Hepatocyte (in vitro differentiated cells): ENCODE measurements around the gene STX7. TPM values are rescaled to one million over a fixed set of nuclear protein-coding genes. Genes with fewer than 3 reads are reported as not detected.
A peak's percentile ranks its signal among the peaks of the same experiment; 100 is the strongest.

Experiments
- DNase-seq: peaks from one replicate; pipeline ENCODE4 v3.0.0-alpha.2; 2016; ENCODE audit warnings: low spot score
- H2AFZ ChIP-seq: fragments of 200-600 bp; sonication (generic); 2 replicates; pipeline ENCODE4 v1.6.0; 2016; ENCODE audit warnings: antibody characterized with exemption, mild to moderate bottlenecking
- H3K27ac ChIP-seq: fragments of 200-600 bp; sonication (generic); 2 replicates; pipeline ENCODE4 v1.5.1; 2016; ENCODE audit warnings: mild to moderate bottlenecking
- H3K27me3 ChIP-seq: fragments of 200-600 bp; sonication (generic); 2 replicates; pipeline ENCODE4 v1.6.1; 2016
- H3K36me3 ChIP-seq: fragments of 200-600 bp; sonication (generic); replicated peaks from 2 replicates; pipeline ENCODE4 v1.5.1; 2016; ENCODE audit warnings: low read depth; ENCODE audit not compliant: insufficient read depth
- H3K4me1 ChIP-seq: fragments of 200-600 bp; sonication (generic); 2 replicates; pipeline ENCODE4 v1.5.1; 2016; ENCODE audit warnings: mild to moderate bottlenecking, moderate library complexity; ENCODE audit not compliant: insufficient read depth
- H3K4me2 ChIP-seq: fragments of 200-600 bp; sonication (generic); 2 replicates; pipeline ENCODE4 v1.6.0; 2016
- H3K4me3 ChIP-seq: fragments of 200-600 bp; sonication (generic); 2 replicates; pipeline ENCODE4 v1.5.1; 2016; ENCODE audit warnings: mild to moderate bottlenecking
- H3K79me2 ChIP-seq: fragments of 200-600 bp; sonication (generic); 2 replicates; pipeline ENCODE4 v1.6.0; 2017; ENCODE audit warnings: mild to moderate bottlenecking
- H3K9me2 ChIP-seq: fragments of 200-600 bp; sonication (generic); replicated peaks from 2 replicates; pipeline ENCODE4 v1.6.0; 2017; ENCODE audit warnings: mild to moderate bottlenecking; ENCODE audit not compliant: insufficient read depth
- H3K9me3 ChIP-seq: fragments of 200-600 bp; sonication (generic); 2 replicates; pipeline ENCODE4 v1.5.1; 2016; ENCODE audit warnings: low read depth, mild to moderate bottlenecking
- H4K20me1 ChIP-seq: fragments of 200-600 bp; sonication (generic); 2 replicates; pipeline ENCODE4 v1.6.0; 2016; ENCODE audit warnings: mild to moderate bottlenecking; ENCODE audit not compliant: insufficient read depth, poor library complexity, severe bottlenecking
- EZH2 ChIP-seq: fragments of 200-600 bp; sonication (generic); IDR thresholded peaks from 2 replicates; pipeline ENCODE4 v1.6.1; 2016; ENCODE audit warnings: antibody characterized with exemption, mild to moderate bottlenecking, borderline replicate concordance
- EZH2phosphoT487 ChIP-seq: fragments of 200-600 bp; sonication (generic); IDR thresholded peaks from one replicate; pipeline ENCODE4 v1.6.1; 2018; ENCODE audit warnings: antibody characterized with exemption, mild to moderate bottlenecking, low read depth, moderate library complexity; ENCODE audit not compliant: unreplicated experiment, severe bottlenecking
- WGBS: methylation state at CpG from one replicate; pipeline ENCODE4 v1.1.6; 2016; ENCODE audit warnings: low lambda C conversion rate; ENCODE audit errors: missing lambda C conversion rate; 5-methylcytosine and 5-hydroxymethylcytosine counted together
- polyA plus RNA-seq: library from polyadenylated mRNA; unstranded; fragments of >200 nt; fragmentation: Nextera tagmentation; extraction: Ambion mirVana; gene quantifications from 2 replicates; pipeline ENCODE4 v1.2.1, GENCODE V29; 2016
- small RNA-seq: library from RNA; depleted of rRNA; stranded (forward); fragments of <200 nt; gene quantifications from one replicate; pipeline ENCODE3, GENCODE V24; 2014
- total RNA-seq: library from RNA; depleted of rRNA; stranded (reverse); fragments of >200 nt; gene quantifications from 2 replicates; pipeline ENCODE4 v1.2.3, GENCODE V29; 2014
- TF ChIP-seq, protein P1 (sequence below): fragments of 200-600 bp; sonication (generic); IDR thresholded peaks from 2 replicates; pipeline ENCODE4 v1.5.1; 2016; ENCODE audit warnings: antibody characterized with exemption, mild to moderate bottlenecking; ENCODE audit not compliant: poor library complexity

The STX7 gene
- total and polyA plus RNA-seq, 2 experiments from 2014 or later: 38.4 to 39.3 TPM

DNA sequence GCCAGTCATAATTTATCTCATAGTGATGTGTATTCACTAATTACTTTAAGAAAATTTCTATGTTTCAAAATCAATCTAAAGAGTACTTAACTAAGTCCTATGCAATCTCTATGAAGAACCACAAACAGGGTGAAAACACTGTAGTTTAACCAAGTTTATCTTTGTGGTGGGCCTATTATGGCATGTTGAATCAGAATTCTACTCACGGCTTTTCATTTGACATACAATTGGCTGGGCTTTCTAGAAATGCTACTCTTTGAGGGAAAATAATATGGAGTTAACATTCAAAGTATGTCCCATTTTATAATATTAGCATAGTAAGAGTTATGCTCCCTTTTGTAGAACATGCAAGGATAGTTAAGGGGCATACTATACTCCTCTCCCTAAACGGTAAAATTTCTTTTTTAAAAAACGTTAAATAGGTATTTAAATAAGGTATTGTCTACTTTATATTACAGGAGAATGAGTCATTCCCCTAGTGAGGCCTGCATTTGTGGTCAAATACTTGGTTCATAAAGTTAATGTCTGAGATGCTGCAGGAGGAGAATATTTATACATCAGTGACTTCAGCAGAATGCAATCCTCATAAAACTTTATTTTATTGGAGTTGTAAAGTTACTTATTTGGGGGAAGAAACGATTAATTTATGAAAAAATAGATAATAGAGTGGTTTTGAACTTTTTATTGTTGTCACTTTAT is 113.4 kb downstream of the STX7 start:
- Histone ChIP-seq H3K9me2 (no peaks in the 10 kb centered on the region), H4K20me1 (no peaks in the 10 kb centered on the region), H2AFZ (no peak overlapping the region), H3K9me3 (peaks cover under 1% of the 10 kb centered on the region), H3K4me2 (peak overlapping the region; percentile 99), H3K36me3 (no peaks in the 10 kb centered on the region), H3K79me2 (no peaks in the 10 kb centered on the region), H3K4me3 (no peak overlapping the region), H3K27ac (peak overlapping the region; percentile 24), H3K4me1 (no peaks in the 10 kb centered on the region), H3K27me3 (peaks cover 50% of the 10 kb centered on the region)
- DNase-seq: no peak
- WGBS: 39% methylated on average over 4 of the region's 4 CpGs
- TF ChIP-seq, protein P1, sequence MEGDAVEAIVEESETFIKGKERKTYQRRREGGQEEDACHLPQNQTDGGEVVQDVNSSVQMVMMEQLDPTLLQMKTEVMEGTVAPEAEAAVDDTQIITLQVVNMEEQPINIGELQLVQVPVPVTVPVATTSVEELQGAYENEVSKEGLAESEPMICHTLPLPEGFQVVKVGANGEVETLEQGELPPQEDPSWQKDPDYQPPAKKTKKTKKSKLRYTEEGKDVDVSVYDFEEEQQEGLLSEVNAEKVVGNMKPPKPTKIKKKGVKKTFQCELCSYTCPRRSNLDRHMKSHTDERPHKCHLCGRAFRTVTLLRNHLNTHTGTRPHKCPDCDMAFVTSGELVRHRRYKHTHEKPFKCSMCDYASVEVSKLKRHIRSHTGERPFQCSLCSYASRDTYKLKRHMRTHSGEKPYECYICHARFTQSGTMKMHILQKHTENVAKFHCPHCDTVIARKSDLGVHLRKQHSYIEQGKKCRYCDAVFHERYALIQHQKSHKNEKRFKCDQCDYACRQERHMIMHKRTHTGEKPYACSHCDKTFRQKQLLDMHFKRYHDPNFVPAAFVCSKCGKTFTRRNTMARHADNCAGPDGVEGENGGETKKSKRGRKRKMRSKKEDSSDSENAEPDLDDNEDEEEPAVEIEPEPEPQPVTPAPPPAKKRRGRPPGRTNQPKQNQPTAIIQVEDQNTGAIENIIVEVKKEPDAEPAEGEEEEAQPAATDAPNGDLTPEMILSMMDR: no peak
- no peak for TF ChIP-seq EZH2
- no peak for TF ChIP-seq EZH2phosphoT487

Small RNAs within 50 kb of the gene (small RNA-seq; reads per million reads assigned to genes)
- gene TAAR7P: not detected

Other genes starting within 250 kb of the STX7 start
- gene MOXD1, start 111.6 kb downstream of the STX7 start, total RNA-seq: 16.7 and 16.8 TPM in 2 replicates
- 9.0 and 11.7 TPM in 2 replicates for gene MOXD1, start 111.6 kb downstream of the STX7 start, polyA plus RNA-seq
- gene TAAR9, start 25.2 kb upstream of the STX7 start, total RNA-seq: not detected in 2 replicates
- gene TAAR9, start 25.2 kb upstream of the STX7 start, polyA plus RNA-seq: not detected in 2 replicates
- gene TAAR8, start 39.6 kb upstream of the STX7 start, total RNA-seq: not detected in 2 replicates
- gene TAAR8, start 39.6 kb upstream of the STX7 start, polyA plus RNA-seq: not detected in 2 replicates
- gene TAAR6, start 57.2 kb upstream of the STX7 start, total RNA-seq: not detected in 2 replicates
- not detected in 2 replicates for gene TAAR6, start 57.2 kb upstream of the STX7 start, polyA plus RNA-seq
- gene TAAR5, start 76.6 kb upstream of the STX7 start, total RNA-seq: not detected in 2 replicates
- not detected in 2 replicates for gene TAAR5, start 76.6 kb upstream of the STX7 start, polyA plus RNA-seq
- gene TAAR2, start 111.2 kb upstream of the STX7 start, total RNA-seq: not detected in 2 replicates
- not detected in 2 replicates for gene TAAR2, start 111.2 kb upstream of the STX7 start, polyA plus RNA-seq
- not detected in 2 replicates for gene TAAR1, start 146.1 kb upstream of the STX7 start, total RNA-seq
- not detected in 2 replicates for gene TAAR1, start 146.1 kb upstream of the STX7 start, polyA plus RNA-seq
- 1.2 and 1.4 TPM in 2 replicates for gene VNN1, start 200.9 kb upstream of the STX7 start, total RNA-seq
- gene VNN1, start 200.9 kb upstream of the STX7 start, polyA plus RNA-seq: 0.46 and 0.93 TPM in 2 replicates
- 4.0 and 6.8 TPM in 2 replicates for gene VNN2, start 244.8 kb upstream of the STX7 start, total RNA-seq
- gene VNN2, start 244.8 kb upstream of the STX7 start, polyA plus RNA-seq: 1.1 and 1.9 TPM in 2 replicates